HUES48 (cell line): ENCODE measurements around the gene CCDC69.

Experiments
- H3K27ac ChIP-seq: one replicate; pipeline ENCODE4 v1.7.0; 2013; ENCODE audit warnings: low read depth, low read length, inconsistent platforms
- H3K27me3 ChIP-seq: 2 replicates; pipeline ENCODE4 v1.6.1; 2013; ENCODE audit warnings: mild to moderate bottlenecking, low read length; ENCODE audit not compliant: control insufficient read depth, insufficient read depth
- H3K36me3 ChIP-seq: 2 replicates; pipeline ENCODE4 v1.6.1; 2013; ENCODE audit warnings: low read length; ENCODE audit not compliant: control insufficient read depth, insufficient read depth
- H3K4me1 ChIP-seq: 2 replicates; pipeline ENCODE4 v1.6.1; 2013; ENCODE audit warnings: mild to moderate bottlenecking, low read length; ENCODE audit not compliant: control insufficient read depth, insufficient read depth
- H3K4me3 ChIP-seq: 2 replicates; pipeline ENCODE4 v1.5.1; 2013; ENCODE audit warnings: mild to moderate bottlenecking, low read depth, low read length
- H3K9ac ChIP-seq: 2 replicates; pipeline ENCODE4 v1.6.1; 2013; ENCODE audit warnings: mild to moderate bottlenecking, low read depth, low read length, moderate library complexity
- H3K9me3 ChIP-seq: 2 replicates; pipeline ENCODE4 v1.6.1; 2013; ENCODE audit warnings: low read length; ENCODE audit not compliant: control insufficient read depth, insufficient read depth

CCDC69 gene

GRCh38 chr5:151139646-151140045 is 84.2 kb downstream of the CCDC69 start:
- Histone ChIP-seq H3K9me3 (no peaks in the 10 kb centered on the region), H3K27me3 (no peaks in the 10 kb centered on the region), H3K27ac (no peak overlapping the region), H3K4me3 (no peak overlapping the region), H3K4me1 (peaks cover 12% of the 10 kb centered on the region), H3K36me3 (peaks cover 52% of the 10 kb centered on the region), H3K9ac (no peak overlapping the region)

- no peak overlapping the region for H3K9ac ChIP-seq
- H3K27me3 ChIP-seq, result no peaks in the 10 kb centered on the region
- peaks cover 57% of the 10 kb centered on the region for H3K36me3 ChIP-seq
- peaks cover 12% of the 10 kb centered on the region for H3K4me1 ChIP-seq
- no peaks in the 10 kb centered on the region for H3K9me3 ChIP-seq
- H3K4me3 ChIP-seq, result no peak overlapping the region
- no peak overlapping the region for H3K27ac ChIP-seq
These were observed 84.9 kb downstream of the CCDC69 start for GRCh38 chr5:151139015-151139414.

DNA sequence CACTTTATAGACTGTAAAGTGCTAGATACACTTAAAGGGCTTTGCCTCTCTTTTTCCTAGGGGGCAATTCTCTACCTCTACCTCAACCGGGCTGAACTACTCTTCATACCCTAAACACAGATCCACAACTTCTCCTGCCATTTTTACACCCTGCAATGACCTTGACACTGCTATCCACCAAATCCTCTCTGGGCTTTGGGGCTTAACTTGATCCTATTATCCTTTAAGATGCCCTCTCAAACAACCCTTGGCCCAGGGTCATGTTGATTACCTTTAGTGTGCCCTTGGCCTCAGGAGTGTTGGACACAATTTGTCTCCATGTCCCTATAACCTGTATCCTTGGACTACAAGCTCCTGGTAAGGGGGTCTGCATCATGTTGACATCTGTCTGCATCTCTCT is 85.8 kb downstream of the CCDC69 start:
- peaks cover 66% of the 10 kb centered on the region for H3K36me3 ChIP-seq
- H3K9me3 ChIP-seq, result no peaks in the 10 kb centered on the region
- H3K27ac ChIP-seq, result no peak overlapping the region
- peaks cover 12% of the 10 kb centered on the region for H3K4me1 ChIP-seq
- no peak overlapping the region for H3K4me3 ChIP-seq
- H3K9ac ChIP-seq, result no peak overlapping the region
- no peaks in the 10 kb centered on the region for H3K27me3 ChIP-seq

DNA sequence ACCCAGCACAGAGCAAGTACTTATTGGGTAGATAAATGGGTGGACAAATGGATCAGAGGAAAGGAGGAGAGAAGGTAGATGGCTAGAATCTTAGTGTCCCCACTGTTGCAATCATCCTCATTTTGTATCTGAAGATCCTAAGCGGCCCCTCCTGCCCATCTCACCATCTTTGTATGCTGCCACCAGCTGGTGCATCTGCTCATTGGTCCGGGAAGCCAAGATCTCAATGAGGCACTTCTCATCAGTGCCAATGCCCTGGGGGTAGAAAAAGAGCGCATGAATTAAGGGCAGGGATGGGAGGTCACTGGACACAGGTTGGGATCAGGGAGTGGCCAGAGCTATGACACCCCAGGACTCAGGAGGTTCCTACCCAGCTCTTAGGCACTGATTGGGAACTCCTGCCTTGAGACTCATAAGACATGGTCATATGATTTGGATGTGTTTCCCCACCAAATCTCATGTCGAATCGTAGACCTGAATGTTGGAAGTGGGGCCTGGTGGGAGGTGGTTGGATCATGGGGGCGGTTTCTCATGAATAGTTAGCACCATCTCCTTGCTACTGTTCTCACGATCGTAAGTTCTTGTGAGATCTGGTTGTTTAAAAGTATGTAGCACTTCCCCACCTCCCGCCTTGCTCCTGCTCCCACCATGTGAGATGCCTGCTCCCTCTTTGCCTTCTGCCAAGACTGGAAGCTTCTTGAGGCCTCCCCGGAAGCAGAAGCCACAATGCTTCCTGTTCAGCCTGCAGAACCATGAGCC is 86.6 kb downstream of the CCDC69 start:
- H3K4me3 ChIP-seq, result no peak overlapping the region
- H3K9me3 ChIP-seq, result no peaks in the 10 kb centered on the region
- H3K36me3 ChIP-seq, result peaks cover 74% of the 10 kb centered on the region
- no peaks in the 10 kb centered on the region for H3K27me3 ChIP-seq
- H3K27ac ChIP-seq, result no peak overlapping the region
- H3K4me1 ChIP-seq, result peaks cover 12% of the 10 kb centered on the region
- H3K9ac ChIP-seq, result no peak overlapping the region

DNA sequence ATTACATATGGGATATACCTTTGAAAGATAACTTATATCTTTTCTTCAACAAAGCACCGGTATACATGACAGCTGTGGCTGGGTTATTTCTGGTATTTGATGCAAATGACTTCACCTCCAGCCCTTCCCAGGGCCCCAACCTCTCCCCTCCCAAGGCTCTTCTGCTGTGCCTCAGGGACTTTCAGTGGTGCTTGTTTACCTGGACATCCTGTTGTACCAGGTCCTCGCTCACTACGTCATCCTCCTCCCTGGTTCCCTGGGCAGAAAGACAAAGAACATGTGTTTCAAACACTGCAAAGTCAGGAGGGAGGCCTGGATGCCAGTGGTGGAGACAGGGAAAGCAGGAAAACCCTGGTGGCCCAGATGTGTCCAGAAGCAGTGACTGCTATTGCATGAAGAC is 89.7 kb downstream of the CCDC69 start:
- Histone ChIP-seq H3K4me3 (no peak overlapping the region), H3K9me3 (no peaks in the 10 kb centered on the region), H3K4me1 (no peaks in the 10 kb centered on the region), H3K9ac (no peak overlapping the region), H3K36me3 (peaks cover 92% of the 10 kb centered on the region), H3K27me3 (no peaks in the 10 kb centered on the region), H3K27ac (no peak overlapping the region)

GRCh38 chr5:151132963-151133362 is 90.9 kb downstream of the CCDC69 start:
- no peak overlapping the region for H3K27ac ChIP-seq
- H3K9ac ChIP-seq, result no peak overlapping the region
- no peaks in the 10 kb centered on the region for H3K27me3 ChIP-seq
- peaks cover 92% of the 10 kb centered on the region for H3K36me3 ChIP-seq
- H3K9me3 ChIP-seq, result no peaks in the 10 kb centered on the region
- H3K4me3 ChIP-seq, result no peak overlapping the region
- H3K4me1 ChIP-seq, result no peaks in the 10 kb centered on the region
